CD4-positive, alpha-beta T cell (primary cell): Measurements from ENCODE around the gene NKD1. TPM values are rescaled to one million over a fixed set of nuclear protein-coding genes. Genes with fewer than 3 reads are reported as not detected.
A peak's percentile ranks its signal among the peaks of the same experiment; 100 is the strongest.

Experiments used
- ATAC-seq: fragments of 200-7000 bp; cut with Tn5 transposase; one replicate; pipeline ENCODE4 v1.10.0; 2022; ENCODE audit warnings: mild to moderate bottlenecking; ENCODE audit not compliant: poor library complexity
- CTCF ChIA-PET: fragments of 350-600 bp; sonication (Branson Sonifier 250); formaldehyde crosslinking; loops from one replicate; lab custom pipeline; 2021; ENCODE audit warnings: antibody characterized with exemption, inconsistent platforms; lab: Charles Lee
- POLR2A ChIA-PET: fragments of 350-600 bp; sonication (Branson Sonifier 250); formaldehyde crosslinking; loops from one replicate; lab custom pipeline; 2021; ENCODE audit warnings: antibody characterized with exemption, inconsistent platforms; lab: Charles Lee
- DNase-seq, 14 experiments: peaks; one replicate each; pipeline ENCODE4 v3.0.0-alpha.2; 2013 to 2020; ENCODE audit warnings: mixed read lengths in 2 of 14
- H3K27ac ChIP-seq, 2 donors: one replicate each; pipeline versions ENCODE4 v1.5.1 to v1.7.0; 2013; ENCODE audit warnings: low read length in 2 of 2, low read depth in 1 of 2, mild to moderate bottlenecking in 1 of 2
- H3K27me3 ChIP-seq, 2 experiments: 1 replicate in 1 of 2; 2 replicates in 1 of 2; pipeline versions ENCODE4 v1.6.1 to v1.7.0; 2013; ENCODE audit warnings: low read length in 2 of 2, control low read depth in 1 of 2, mild to moderate bottlenecking in 1 of 2, moderate library complexity in 1 of 2; ENCODE audit not compliant: insufficient read depth in 2 of 2, control insufficient read depth in 1 of 2
- H3K36me3 ChIP-seq: one replicate; pipeline ENCODE4 v1.6.1; 2013; ENCODE audit warnings: low read length, control low read depth; ENCODE audit not compliant: insufficient read depth
- H3K4me1 ChIP-seq: one replicate; pipeline ENCODE4 v1.6.1; 2013; ENCODE audit warnings: low read length, control low read depth; ENCODE audit not compliant: insufficient read depth
- H3K4me3 ChIP-seq: one replicate; pipeline ENCODE4 v1.5.1; 2013; ENCODE audit warnings: mild to moderate bottlenecking, low read length, moderate library complexity
- H3K9me3 ChIP-seq, 2 experiments: 1 replicate in 1 of 2; 2 replicates in 1 of 2; pipeline versions ENCODE4 v1.6.1 to v1.7.0; 2013; ENCODE audit warnings: low read length in 2 of 2, mild to moderate bottlenecking in 2 of 2, control low read depth in 1 of 2, moderate library complexity in 1 of 2; ENCODE audit not compliant: control insufficient read depth in 1 of 2, insufficient read depth in 1 of 2
- H3K27ac Mint-ChIP-seq: one replicate; pipeline ENCODE4 v1.8.0; 2020; ENCODE audit warnings: mixed read lengths
- H3K27me3 Mint-ChIP-seq: one replicate; pipeline ENCODE4 v1.8.0; 2021; ENCODE audit warnings: mixed read lengths
- H3K36me3 Mint-ChIP-seq: one replicate; pipeline ENCODE4 v1.8.0; 2021; ENCODE audit warnings: low read depth, mixed read lengths
- H3K4me1 Mint-ChIP-seq: one replicate; pipeline ENCODE4 v1.8.0; 2021; ENCODE audit warnings: low read depth, mixed read lengths
- H3K4me3 Mint-ChIP-seq: one replicate; pipeline ENCODE4 v1.8.0; 2020; ENCODE audit warnings: mild to moderate bottlenecking, mixed read lengths
- H3K9me3 Mint-ChIP-seq: one replicate; pipeline ENCODE4 v1.8.0; 2020; ENCODE audit warnings: mixed read lengths
- intact Hi-C, 2 experiments: fragments of 100-400 bp; cut with DNase I in 1 of 2; cut with micrococcal nuclease in 1 of 2; formaldehyde crosslinking; loops; one replicate each; pipeline versions ENCODE4 v1.15.1 to v1.9.0; 2023 to 2025; cut with DNase I, micrococcal nuclease
- total RNA-seq, 174 experiments: library from RNA in 2 of 174; stranded (reverse) in 2 of 174; gene quantifications; one replicate each; pipeline ENCODE4 v1.2.3 and lab custom pipeline; 2021 to 2026
- TF ChIP-seq, protein P1 (sequence below): fragments of 200-600 bp; IDR thresholded peaks from one replicate; pipeline ENCODE4 v1.8.0; 2022; ENCODE audit warnings: antibody characterized with exemption, mild to moderate bottlenecking

NKD1 gene
- total RNA-seq, 2 experiments from 2014 or later, result 6.1 to 9.8 TPM

DNA sequence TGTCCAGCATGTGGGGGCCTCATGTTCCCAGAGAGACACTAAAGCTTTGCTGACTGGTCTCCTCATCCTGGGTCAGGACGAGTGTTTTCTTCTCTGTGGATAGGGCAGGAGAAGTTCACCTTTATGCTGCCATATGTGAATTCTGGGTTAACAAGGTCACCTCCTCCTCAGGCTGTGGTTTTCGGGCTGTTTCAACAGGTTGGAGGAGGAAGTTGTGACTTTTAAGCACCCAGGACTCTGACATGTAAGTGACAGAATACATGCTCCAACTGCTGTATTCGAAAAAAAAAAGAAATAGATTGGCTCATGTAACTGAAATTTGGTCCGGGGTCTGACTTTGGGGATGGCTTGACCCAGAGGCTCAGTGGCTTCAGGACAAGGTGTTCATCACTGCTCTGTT is 78.7 kb downstream of the NKD1 start:
- no peaks in the 10 kb centered on the region for H3K9me3 Mint-ChIP-seq
- ChIA-PET CTCF (interaction anchor here (0.6 to 2.7 kb wide), 6 partner anchors 18 to 601 kb away, joined by 3 to 13 read pairs (median 4); partner anchors contain the start of genes BRD7 and CNEP1R1), POLR2A (interaction anchor here (1.2 kb wide), 1 partner anchor 10 kb away, joined by 3 read pairs; no protein-coding TSS in a partner anchor)
- H3K27ac ChIP-seq, result no peak overlapping the region
- H3K4me1 Mint-ChIP-seq, result peaks cover 45% of the 10 kb centered on the region
- H3K4me1 ChIP-seq, result peaks cover 33% of the 10 kb centered on the region
- intact Hi-C loops, result loop anchor here (5.0 kb wide), 2 partner anchors 75 to 80 kb away; partner anchors contain the start of gene NKD1 (in 1 of the 2)
- H3K9me3 ChIP-seq, result no peaks in the 10 kb centered on the region
- no peaks in the 10 kb centered on the region for H3K27me3 Mint-ChIP-seq
- ATAC-seq, result peak; percentile 63
- H3K27ac Mint-ChIP-seq, result peak overlapping the region; percentile 76
- TF ChIP-seq, protein P1, sequence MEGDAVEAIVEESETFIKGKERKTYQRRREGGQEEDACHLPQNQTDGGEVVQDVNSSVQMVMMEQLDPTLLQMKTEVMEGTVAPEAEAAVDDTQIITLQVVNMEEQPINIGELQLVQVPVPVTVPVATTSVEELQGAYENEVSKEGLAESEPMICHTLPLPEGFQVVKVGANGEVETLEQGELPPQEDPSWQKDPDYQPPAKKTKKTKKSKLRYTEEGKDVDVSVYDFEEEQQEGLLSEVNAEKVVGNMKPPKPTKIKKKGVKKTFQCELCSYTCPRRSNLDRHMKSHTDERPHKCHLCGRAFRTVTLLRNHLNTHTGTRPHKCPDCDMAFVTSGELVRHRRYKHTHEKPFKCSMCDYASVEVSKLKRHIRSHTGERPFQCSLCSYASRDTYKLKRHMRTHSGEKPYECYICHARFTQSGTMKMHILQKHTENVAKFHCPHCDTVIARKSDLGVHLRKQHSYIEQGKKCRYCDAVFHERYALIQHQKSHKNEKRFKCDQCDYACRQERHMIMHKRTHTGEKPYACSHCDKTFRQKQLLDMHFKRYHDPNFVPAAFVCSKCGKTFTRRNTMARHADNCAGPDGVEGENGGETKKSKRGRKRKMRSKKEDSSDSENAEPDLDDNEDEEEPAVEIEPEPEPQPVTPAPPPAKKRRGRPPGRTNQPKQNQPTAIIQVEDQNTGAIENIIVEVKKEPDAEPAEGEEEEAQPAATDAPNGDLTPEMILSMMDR, result no peak
- H3K36me3 ChIP-seq, result peaks cover 4% of the 10 kb centered on the region
- H3K4me3 Mint-ChIP-seq, result peak overlapping the region; percentile 83
- H3K36me3 Mint-ChIP-seq, result peaks cover 17% of the 10 kb centered on the region
- peak in 5 of 14 experiments; percentile 2 to 40 (median 27) for DNase-seq
- H3K27me3 ChIP-seq, result no peaks in the 10 kb centered on the region
- H3K4me3 ChIP-seq, result no peak overlapping the region

GRCh38 chr16:50627419-50627818 is 79.2 kb downstream of the NKD1 start:
- Mint-ChIP-seq H3K4me1 (peaks cover 44% of the 10 kb centered on the region), H3K27me3 (no peaks in the 10 kb centered on the region), H3K9me3 (no peaks in the 10 kb centered on the region), H3K4me3 (peak overlapping the region; percentile 83), H3K36me3 (peaks cover 22% of the 10 kb centered on the region), H3K27ac (peak overlapping the region; percentile 76)
- DNase-seq, result peak; percentile 23 to 78 (median 47)
- Histone ChIP-seq H3K36me3 (peaks cover 4% of the 10 kb centered on the region), H3K27ac (no peak overlapping the region), H3K27me3 (no peaks in the 10 kb centered on the region), H3K4me3 (peak overlapping the region; percentile 8), H3K4me1 (peaks cover 33% of the 10 kb centered on the region), H3K9me3 (no peaks in the 10 kb centered on the region)
- intact Hi-C loops, result loop anchor here (5.0 kb wide), 2 partner anchors 75 to 80 kb away; partner anchors contain the start of gene NKD1 (in 1 of the 2)
- TF ChIP-seq, protein P1, result peak; percentile 41
- peak; percentile 85 for ATAC-seq
- ChIA-PET POLR2A (interaction anchor here (0.7 to 1.2 kb wide), 3 partner anchors 9 to 114 kb away, joined by 3 to 5 read pairs (median 3); partner anchors contain the start of gene CYLD), CTCF (interaction anchor here (0.6 to 2.7 kb wide), 9 partner anchors 9 to 602 kb away, joined by 3 to 13 read pairs (median 3); partner anchors contain the start of genes BRD7 and CNEP1R1)

GRCh38 chr16:50628156-50628802 is 80.1 kb downstream of the NKD1 start:
- H3K27me3 ChIP-seq, result no peaks in the 10 kb centered on the region
- no peaks in the 10 kb centered on the region for H3K9me3 ChIP-seq
- Mint-ChIP-seq H3K36me3 (peaks cover 27% of the 10 kb centered on the region), H3K27me3 (no peaks in the 10 kb centered on the region), H3K4me3 (no peak overlapping the region), H3K9me3 (no peaks in the 10 kb centered on the region), H3K4me1 (peaks cover 36% of the 10 kb centered on the region), H3K27ac (no peak overlapping the region)
- CTCF ChIA-PET, result interaction anchor here (0.6 to 2.7 kb wide), 6 partner anchors 9 to 289 kb away, joined by 3 to 13 read pairs (median 5); partner anchors contain the start of gene BRD7
- no peak for ATAC-seq
- intact Hi-C loops, result loop anchor here (5.0 kb wide), 2 partner anchors 76 to 81 kb away; partner anchors contain the start of gene NKD1 (in 1 of the 2)
- H3K4me1 ChIP-seq, result peaks cover 32% of the 10 kb centered on the region
- DNase-seq, result no peak
- POLR2A ChIA-PET, result interaction anchor here (0.7 to 0.9 kb wide), 2 partner anchors 25 to 113 kb away, joined by 3 to 5 read pairs; partner anchors contain the start of gene CYLD
- H3K27ac ChIP-seq, result no peak overlapping the region
- TF ChIP-seq, protein P1, result no peak
- H3K4me3 ChIP-seq, result no peak overlapping the region
- H3K36me3 ChIP-seq, result peaks cover 4% of the 10 kb centered on the region
